ENCODE results near the gene LPAR5.

DNA sequence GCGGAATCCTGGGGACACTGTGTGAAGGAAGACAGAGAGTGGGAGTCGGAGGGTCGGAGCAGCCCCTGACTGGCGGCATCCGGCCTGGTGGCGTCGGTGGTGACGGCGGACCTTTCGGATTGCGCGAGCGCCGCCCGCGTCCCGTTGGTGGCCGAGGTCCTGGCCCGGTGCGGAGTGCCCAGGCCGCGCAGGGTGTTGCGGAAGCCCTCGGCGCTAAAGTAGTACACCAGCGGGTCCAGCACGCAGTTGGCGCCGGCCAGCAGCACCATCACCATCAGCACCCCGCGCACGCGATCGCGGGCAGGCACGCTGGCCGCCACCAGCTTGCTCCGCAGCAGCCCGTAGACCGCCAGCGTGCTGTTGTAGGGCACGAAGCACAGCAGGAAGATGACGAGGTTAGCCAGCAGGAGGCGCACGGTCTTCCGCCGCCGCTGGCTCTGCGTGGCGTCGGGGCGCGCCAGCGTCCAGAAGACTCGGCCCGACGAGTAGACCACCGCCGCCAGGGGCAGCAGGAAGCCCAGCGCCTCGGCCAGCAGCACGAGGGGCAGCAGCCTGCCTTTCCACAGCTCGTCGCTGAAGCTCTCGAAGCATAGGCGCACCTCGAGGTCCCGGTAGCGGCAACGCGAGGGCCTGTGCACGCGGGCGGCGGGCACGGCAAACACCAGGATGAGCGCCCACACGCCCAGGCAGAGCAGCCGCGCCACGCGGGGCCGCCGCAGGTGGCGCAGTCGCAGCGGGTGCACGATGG lies 15.4 kb downstream of the LPAR5 start:
- TF ChIP-seq SP1 (CRISPR knock-in tag; conservative IDR thresholded peaks at IDR 0.05) (peak; percentile 87), CREB1 (CRISPR knock-in tag; IDR thresholded peaks at IDR 0.05) (peak; percentile 84; the same call in 1 of the 2 replicates), TEAD1 (CRISPR knock-in tag; IDR thresholded peaks at IDR 0.05) (peak; percentile 94), TCF7 (CRISPR knock-in tag; IDR thresholded peaks at IDR 0.05; ENCODE audit: low read depth) (peak; percentile 93; the same call in 1 of the 2 replicates), NFE2L1 (CRISPR knock-in tag; IDR thresholded peaks at IDR 0.05) (peak; percentile 97)
- TF ChIP-seq, protein P1, sequence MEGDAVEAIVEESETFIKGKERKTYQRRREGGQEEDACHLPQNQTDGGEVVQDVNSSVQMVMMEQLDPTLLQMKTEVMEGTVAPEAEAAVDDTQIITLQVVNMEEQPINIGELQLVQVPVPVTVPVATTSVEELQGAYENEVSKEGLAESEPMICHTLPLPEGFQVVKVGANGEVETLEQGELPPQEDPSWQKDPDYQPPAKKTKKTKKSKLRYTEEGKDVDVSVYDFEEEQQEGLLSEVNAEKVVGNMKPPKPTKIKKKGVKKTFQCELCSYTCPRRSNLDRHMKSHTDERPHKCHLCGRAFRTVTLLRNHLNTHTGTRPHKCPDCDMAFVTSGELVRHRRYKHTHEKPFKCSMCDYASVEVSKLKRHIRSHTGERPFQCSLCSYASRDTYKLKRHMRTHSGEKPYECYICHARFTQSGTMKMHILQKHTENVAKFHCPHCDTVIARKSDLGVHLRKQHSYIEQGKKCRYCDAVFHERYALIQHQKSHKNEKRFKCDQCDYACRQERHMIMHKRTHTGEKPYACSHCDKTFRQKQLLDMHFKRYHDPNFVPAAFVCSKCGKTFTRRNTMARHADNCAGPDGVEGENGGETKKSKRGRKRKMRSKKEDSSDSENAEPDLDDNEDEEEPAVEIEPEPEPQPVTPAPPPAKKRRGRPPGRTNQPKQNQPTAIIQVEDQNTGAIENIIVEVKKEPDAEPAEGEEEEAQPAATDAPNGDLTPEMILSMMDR (IDR thresholded peaks at IDR 0.05): peak; percentile 78
- TF ChIP-seq, protein P2, sequence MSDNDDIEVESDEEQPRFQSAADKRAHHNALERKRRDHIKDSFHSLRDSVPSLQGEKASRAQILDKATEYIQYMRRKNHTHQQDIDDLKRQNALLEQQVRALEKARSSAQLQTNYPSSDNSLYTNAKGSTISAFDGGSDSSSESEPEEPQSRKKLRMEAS (CRISPR knock-in tag; IDR thresholded peaks at IDR 0.05): peak; percentile 99
- TF ChIP-seq, protein P3, sequence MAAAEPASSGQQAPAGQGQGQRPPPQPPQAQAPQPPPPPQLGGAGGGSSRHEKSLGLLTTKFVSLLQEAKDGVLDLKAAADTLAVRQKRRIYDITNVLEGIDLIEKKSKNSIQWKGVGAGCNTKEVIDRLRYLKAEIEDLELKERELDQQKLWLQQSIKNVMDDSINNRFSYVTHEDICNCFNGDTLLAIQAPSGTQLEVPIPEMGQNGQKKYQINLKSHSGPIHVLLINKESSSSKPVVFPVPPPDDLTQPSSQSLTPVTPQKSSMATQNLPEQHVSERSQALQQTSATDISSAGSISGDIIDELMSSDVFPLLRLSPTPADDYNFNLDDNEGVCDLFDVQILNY (CRISPR knock-in tag; IDR thresholded peaks at IDR 0.05): peak; percentile 96
- TF ChIP-seq, protein P4, sequence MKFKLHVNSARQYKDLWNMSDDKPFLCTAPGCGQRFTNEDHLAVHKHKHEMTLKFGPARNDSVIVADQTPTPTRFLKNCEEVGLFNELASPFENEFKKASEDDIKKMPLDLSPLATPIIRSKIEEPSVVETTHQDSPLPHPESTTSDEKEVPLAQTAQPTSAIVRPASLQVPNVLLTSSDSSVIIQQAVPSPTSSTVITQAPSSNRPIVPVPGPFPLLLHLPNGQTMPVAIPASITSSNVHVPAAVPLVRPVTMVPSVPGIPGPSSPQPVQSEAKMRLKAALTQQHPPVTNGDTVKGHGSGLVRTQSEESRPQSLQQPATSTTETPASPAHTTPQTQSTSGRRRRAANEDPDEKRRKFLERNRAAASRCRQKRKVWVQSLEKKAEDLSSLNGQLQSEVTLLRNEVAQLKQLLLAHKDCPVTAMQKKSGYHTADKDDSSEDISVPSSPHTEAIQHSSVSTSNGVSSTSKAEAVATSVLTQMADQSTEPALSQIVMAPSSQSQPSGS (CRISPR knock-in tag; IDR thresholded peaks at IDR 0.05; ENCODE audit: borderline replicate concordance, low read depth): peak; percentile 93
- TF ChIP-seq, protein P5, sequence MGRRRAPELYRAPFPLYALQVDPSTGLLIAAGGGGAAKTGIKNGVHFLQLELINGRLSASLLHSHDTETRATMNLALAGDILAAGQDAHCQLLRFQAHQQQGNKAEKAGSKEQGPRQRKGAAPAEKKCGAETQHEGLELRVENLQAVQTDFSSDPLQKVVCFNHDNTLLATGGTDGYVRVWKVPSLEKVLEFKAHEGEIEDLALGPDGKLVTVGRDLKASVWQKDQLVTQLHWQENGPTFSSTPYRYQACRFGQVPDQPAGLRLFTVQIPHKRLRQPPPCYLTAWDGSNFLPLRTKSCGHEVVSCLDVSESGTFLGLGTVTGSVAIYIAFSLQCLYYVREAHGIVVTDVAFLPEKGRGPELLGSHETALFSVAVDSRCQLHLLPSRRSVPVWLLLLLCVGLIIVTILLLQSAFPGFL (CRISPR knock-in tag; IDR thresholded peaks at IDR 0.05; ENCODE audit: borderline replicate concordance): no peak

Measured in WTC11 (cell line).